GM12878 (cell line): ENCODE measurements around the gene KIF9. TPM values are rescaled to one million over a fixed set of nuclear protein-coding genes. Genes with fewer than 3 reads are reported as not detected.

ENCODE experiments used
- ATAC-seq: fragments of 200-7000 bp; cut with Tn5 transposase; 3 replicates; pipeline ENCODE4 v1.9.1; 2020; ENCODE audit warnings: mild to moderate bottlenecking, moderate library complexity
- BruUV-seq: library from RNA; stranded (reverse); fragments of 400-500 nt; replicated peaks from 2 replicates; lab custom pipeline; 2021; lab: Mats Ljungman, UMichigan
- CTCF ChIA-PET: fragments of 300-600 bp; sonication (Branson Sonifier 250); formaldehyde crosslinking; extraction: SDS; loops from one replicate; lab custom pipeline; 2021; ENCODE audit warnings: inconsistent platforms; lab: Yijun Ruan, JAX
- POLR2A ChIA-PET: fragments of 350-600 bp; formaldehyde crosslinking; extraction: SDS; loops from one replicate; lab custom pipeline; 2021; ENCODE audit warnings: inconsistent platforms; lab: Charles Lee
- RAD21 ChIA-PET: fragments of 300-600 bp; sonication (Branson Sonifier 250); formaldehyde crosslinking; loops from one replicate; lab custom pipeline; 2023; ENCODE audit warnings: antibody characterized with exemption; ENCODE audit not compliant: unreplicated experiment; lab: Charles Lee
- SMC1A ChIA-PET: fragments of 300-600 bp; sonication (Branson Sonifier 250); formaldehyde crosslinking; loops from one replicate; lab custom pipeline; 2023; ENCODE audit not compliant: unreplicated experiment, uncharacterized antibody; lab: Charles Lee
- DNase-seq: peaks from one replicate; pipeline ENCODE4 v3.0.0-alpha.2; 2011; ENCODE audit warnings: low read depth, low spot score
- FAIRE-seq: peaks from 3 replicates; lab custom pipeline; 2011; peaks lifted over from hg19 to GRCh38; lab: Jason Lieb, UNC
- H2AFZ ChIP-seq: 2 replicates; pipeline ENCODE4 v1.6.0; 2011; ENCODE audit warnings: low read depth, low read length, control low read depth; ENCODE audit not compliant: control insufficient read depth
- H3K27ac ChIP-seq: 2 replicates; pipeline ENCODE4 v1.5.1; 2011; ENCODE audit warnings: control low read depth; ENCODE audit not compliant: control insufficient read depth, insufficient read depth
- H3K27me3 ChIP-seq, 2 experiments: replicated peaks in 1 of 2; 2 replicates each; pipeline versions ENCODE4 v1.6.0 to v1.6.1; 2011; ENCODE audit warnings: low read length in 1 of 2; ENCODE audit not compliant: control insufficient read depth in 2 of 2, insufficient read depth in 2 of 2
- H3K36me3 ChIP-seq, 2 experiments: 2 replicates each; pipeline ENCODE4 v1.5.1; 2011; ENCODE audit warnings: low read length in 1 of 2; ENCODE audit not compliant: control insufficient read depth in 2 of 2, insufficient read depth in 2 of 2
- H3K4me1 ChIP-seq: 2 replicates; pipeline ENCODE4 v1.6.1; 2011; ENCODE audit warnings: mild to moderate bottlenecking, low read length, moderate library complexity, mixed read lengths; ENCODE audit not compliant: control insufficient read depth, insufficient read depth
- H3K4me2 ChIP-seq: 2 replicates; pipeline ENCODE4 v1.6.0; 2011; ENCODE audit warnings: control low read depth; ENCODE audit not compliant: control insufficient read depth, insufficient read depth
- H3K4me3 ChIP-seq: fragments of 200-600 bp; sonication (generic); 2 replicates; pipeline ENCODE4 v1.5.1; 2016
- H3K79me2 ChIP-seq: 2 replicates; pipeline ENCODE4 v1.6.0; 2011; ENCODE audit warnings: low read length; ENCODE audit not compliant: control insufficient read depth, insufficient read depth
- H3K9ac ChIP-seq: 2 replicates; pipeline ENCODE4 v1.8.0; 2011; ENCODE audit warnings: low read length, control low read depth, mixed read lengths; ENCODE audit not compliant: control insufficient read depth, insufficient read depth
- H3K9me3 ChIP-seq: replicated peaks from 3 replicates; pipeline ENCODE4 v1.5.1; 2011; ENCODE audit warnings: mild to moderate bottlenecking, low read length; ENCODE audit not compliant: control insufficient read depth, insufficient read depth
- H4K20me1 ChIP-seq: 2 replicates; pipeline ENCODE4 v1.6.0; 2011; ENCODE audit not compliant: control insufficient read depth, insufficient read depth
- ATF7 ChIP-seq: fragments of 450-650 bp; IDR thresholded peaks from 2 replicates; pipeline ENCODE4 v1.6.1; 2016; ENCODE audit warnings: low read depth, mild to moderate bottlenecking
- BMI1 ChIP-seq: fragments of 450-650 bp; IDR thresholded peaks from 2 replicates; pipeline ENCODE4 v1.6.1; 2016; ENCODE audit warnings: mild to moderate bottlenecking, moderate library complexity, borderline replicate concordance
- CBFB ChIP-seq: IDR thresholded peaks from 2 replicates; pipeline ENCODE4 v1.6.1; 2016; ENCODE audit warnings: antibody characterized with exemption, low read depth
- EED ChIP-seq: sonication (generic); IDR thresholded peaks from 2 replicates; pipeline ENCODE4 v1.6.1; 2016; ENCODE audit warnings: antibody characterized with exemption, low read depth
- FOXM1 ChIP-seq: IDR thresholded peaks from 2 replicates; pipeline ENCODE4 v1.6.1; 2012; ENCODE audit warnings: low read depth, mild to moderate bottlenecking, inconsistent platforms, low read length, moderate library complexity
- GABPA ChIP-seq: IDR thresholded peaks from 2 replicates; pipeline ENCODE4 v1.6.1; 2014; ENCODE audit warnings: antibody characterized with exemption, low read depth, mild to moderate bottlenecking, inconsistent platforms
- IKZF2 ChIP-seq, 2 experiments: fragments of 450-650 bp; IDR thresholded peaks; 2 replicates each; pipeline ENCODE4 v1.6.1; 2017; ENCODE audit warnings: mild to moderate bottlenecking in 2 of 2, moderate library complexity in 2 of 2
- MXI1 ChIP-seq: fragments of 150-350 bp; IDR thresholded peaks from 2 replicates; pipeline ENCODE4 v1.6.1; 2011; ENCODE audit warnings: low read depth, mild to moderate bottlenecking, inconsistent platforms, low read length, improper control_type of control experiment
- NBN ChIP-seq: fragments of 450-650 bp; IDR thresholded peaks from 2 replicates; pipeline ENCODE4 v1.6.1; 2016
- POLR2A ChIP-seq: IDR thresholded peaks from 2 replicates; pipeline ENCODE4 v1.6.1; 2011; ENCODE audit warnings: low read depth, mild to moderate bottlenecking, low read length
- SMARCA5 ChIP-seq: fragments of 450-650 bp; IDR thresholded peaks from 2 replicates; pipeline ENCODE4 v1.6.1; 2017; ENCODE audit warnings: mild to moderate bottlenecking
- SRF ChIP-seq, 2 experiments: IDR thresholded peaks; 2 replicates each; pipeline ENCODE4 v1.6.1; 2011; ENCODE audit warnings: low read depth in 2 of 2, low read length in 2 of 2, mild to moderate bottlenecking in 1 of 2, moderate library complexity in 1 of 2
- WGBS: methylation state at CpG from one replicate; pipeline ENCODE4 v1.1.6; 2016; ENCODE audit warnings: low lambda C conversion rate; ENCODE audit not compliant: insufficient replicate concordance, insufficient coverage; ENCODE audit errors: missing lambda C conversion rate; 5-methylcytosine and 5-hydroxymethylcytosine counted together
- in situ Hi-C: fragments of 300-500 bp; cut with MboI; formaldehyde crosslinking; loops from 9 replicates; pipeline ENCODE4 v1.14.3; 2018; ENCODE audit warnings: mixed read lengths
- intact Hi-C: fragments of 100-400 bp; cut with micrococcal nuclease; formaldehyde crosslinking; loops from one replicate; pipeline ENCODE4 v1.14.2; 2022; ENCODE audit not compliant: unreplicated experiment
- polyA plus RNA-seq, 11 experiments: library from polyadenylated mRNA; depleted of rRNA in 4 of 11; unstranded in 6 of 11; stranded (reverse) in 5 of 11; fragments of >200 nt; fragmentation: Nextera tagmentation in 4 of 11; fragmentation: Illumina TruSeq in 1 of 11; extraction: Ambion mirVana in 4 of 11; extraction: Trizol in 1 of 11; gene quantifications; 1 replicate in 1 of 11; 2 replicates in 10 of 11; pipeline versions ENCODE4 v1.2.1 to v1.2.3, GENCODE V29; 2011 to 2016; ENCODE audit warnings: inconsistent platforms in 2 of 11, missing spikeins in 2 of 11, low read depth in 1 of 11
- total RNA-seq, 4 experiments: library from RNA; depleted of rRNA in 3 of 4; stranded (reverse); fragments of >200 nt in 3 of 4; fragmentation: Illumina TruSeq in 1 of 4; extraction: Trizol in 1 of 4; gene quantifications; 2 replicates each; pipeline versions ENCODE4 v1.2.1 to v1.2.3, GENCODE V29; 2013 to 2021
- TF ChIP-seq, protein P1 (sequence below): fragments of 450-650 bp; formaldehyde crosslinking; IDR thresholded peaks from 2 replicates; pipeline ENCODE4 v1.4.0; 2020; ENCODE audit warnings: mild to moderate bottlenecking, moderate library complexity
- TF ChIP-seq, protein P2 (sequence below): fragments of 450-650 bp; IDR thresholded peaks from 2 replicates; pipeline ENCODE4 v1.6.1; 2014; ENCODE audit warnings: mild to moderate bottlenecking
- TF ChIP-seq, protein P3 (sequence below): fragments of 450-650 bp; IDR thresholded peaks from 2 replicates; pipeline ENCODE4 v1.6.1; 2017; ENCODE audit warnings: mild to moderate bottlenecking, moderate library complexity

Gene KIF9
- total and polyA plus RNA-seq, 10 of the 15 experiments (the other 5 are each of a cell fraction or from before 2014, with no cell fraction given) = 3.0 to 10.2 (median 5.9) TPM

DNA sequence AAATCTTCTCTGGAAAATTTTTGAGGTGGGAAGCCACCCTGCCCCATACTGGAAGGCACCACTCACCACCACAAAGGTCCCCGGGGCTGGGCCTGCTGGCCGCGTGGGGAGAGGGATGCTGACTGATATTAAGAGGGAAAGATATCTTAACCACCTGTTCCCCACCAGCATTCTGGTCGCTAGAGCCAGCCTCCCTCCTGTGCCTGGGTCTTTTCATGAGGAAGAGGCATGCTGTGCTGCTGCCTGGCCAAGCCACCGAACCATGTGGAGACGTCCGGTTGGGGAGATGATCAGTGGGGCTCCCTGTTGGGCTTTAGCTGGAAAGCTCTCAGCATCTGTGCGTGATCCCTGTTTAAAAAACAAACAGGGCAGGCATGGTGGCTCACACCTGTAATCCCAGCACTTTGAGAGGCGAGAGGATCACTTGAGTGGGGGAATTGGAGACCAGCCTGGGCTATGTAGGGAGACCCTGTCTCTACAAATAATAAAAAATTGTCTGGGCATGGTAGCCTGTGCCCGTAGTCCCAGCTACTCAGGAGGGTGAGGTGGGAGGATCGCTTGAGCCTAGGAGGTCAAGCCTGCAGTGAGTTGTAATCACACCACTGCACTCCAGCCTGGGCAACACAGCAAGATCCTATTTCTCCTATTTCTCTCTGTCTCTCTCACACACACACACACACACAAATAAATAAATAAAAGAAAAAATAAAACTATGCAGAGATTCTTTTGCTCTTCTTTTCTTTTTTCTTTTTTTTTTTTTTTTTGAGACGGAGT is 1.2 kb upstream of the KIF9 start:
- H3K27ac ChIP-seq = peak overlapping the region; percentile 68
- intact Hi-C loops = loop anchor here (2.0 to 10.0 kb wide), 2 partner anchors 91 to 121 kb away; no protein-coding TSS in a partner anchor
- 5% methylated on average over 11 of the region's 12 CpGs for WGBS
- peaks cover 12% of the 10 kb centered on the region for H3K4me1 ChIP-seq
- POLR2A ChIA-PET = interaction anchor here (0.7 to 2.0 kb wide), 3 partner anchors 8 to 28 kb away, joined by 3 to 15 read pairs (median 5); no protein-coding TSS in a partner anchor
- H3K4me2 ChIP-seq = peak overlapping the region; percentile 73
- H3K9ac ChIP-seq = peak overlapping the region; percentile 78
- ATAC-seq (peak; percentile 34), DNase-seq (no peak), FAIRE-seq (no peak)
- CTCF ChIA-PET = interaction anchor here (0.9 to 3.9 kb wide), 4 partner anchors 8 to 120 kb away, joined by 3 to 21 read pairs (median 8); partner anchors contain the start of gene SETD2
- RAD21 ChIA-PET = interaction anchor here (0.7 to 3.2 kb wide), 6 partner anchors 7 to 120 kb away, joined by 3 to 14 read pairs (median 4); partner anchors contain the start of gene SETD2
- in situ Hi-C loops = no loop called here
- peaks cover 55% of the 10 kb centered on the region for H3K79me2 ChIP-seq
- H3K9me3 ChIP-seq = no peaks in the 10 kb centered on the region
- H2AFZ ChIP-seq = no peak overlapping the region
- BruUV-seq = TSS peak; percentile 90
- peak overlapping the region; percentile 95 for H3K4me3 ChIP-seq
- no peaks in the 10 kb centered on the region for H4K20me1 ChIP-seq
- H3K27me3 ChIP-seq = no peaks in the 10 kb centered on the region
- no peaks in the 10 kb centered on the region; a peak in 2 of 4 replicates for H3K36me3 ChIP-seq
- SMC1A ChIA-PET = interaction anchor here (0.9 to 2.4 kb wide), 5 partner anchors 9 to 65 kb away, joined by 3 to 30 read pairs (median 4); no protein-coding TSS in a partner anchor
- TF ChIP-seq, protein P1, sequence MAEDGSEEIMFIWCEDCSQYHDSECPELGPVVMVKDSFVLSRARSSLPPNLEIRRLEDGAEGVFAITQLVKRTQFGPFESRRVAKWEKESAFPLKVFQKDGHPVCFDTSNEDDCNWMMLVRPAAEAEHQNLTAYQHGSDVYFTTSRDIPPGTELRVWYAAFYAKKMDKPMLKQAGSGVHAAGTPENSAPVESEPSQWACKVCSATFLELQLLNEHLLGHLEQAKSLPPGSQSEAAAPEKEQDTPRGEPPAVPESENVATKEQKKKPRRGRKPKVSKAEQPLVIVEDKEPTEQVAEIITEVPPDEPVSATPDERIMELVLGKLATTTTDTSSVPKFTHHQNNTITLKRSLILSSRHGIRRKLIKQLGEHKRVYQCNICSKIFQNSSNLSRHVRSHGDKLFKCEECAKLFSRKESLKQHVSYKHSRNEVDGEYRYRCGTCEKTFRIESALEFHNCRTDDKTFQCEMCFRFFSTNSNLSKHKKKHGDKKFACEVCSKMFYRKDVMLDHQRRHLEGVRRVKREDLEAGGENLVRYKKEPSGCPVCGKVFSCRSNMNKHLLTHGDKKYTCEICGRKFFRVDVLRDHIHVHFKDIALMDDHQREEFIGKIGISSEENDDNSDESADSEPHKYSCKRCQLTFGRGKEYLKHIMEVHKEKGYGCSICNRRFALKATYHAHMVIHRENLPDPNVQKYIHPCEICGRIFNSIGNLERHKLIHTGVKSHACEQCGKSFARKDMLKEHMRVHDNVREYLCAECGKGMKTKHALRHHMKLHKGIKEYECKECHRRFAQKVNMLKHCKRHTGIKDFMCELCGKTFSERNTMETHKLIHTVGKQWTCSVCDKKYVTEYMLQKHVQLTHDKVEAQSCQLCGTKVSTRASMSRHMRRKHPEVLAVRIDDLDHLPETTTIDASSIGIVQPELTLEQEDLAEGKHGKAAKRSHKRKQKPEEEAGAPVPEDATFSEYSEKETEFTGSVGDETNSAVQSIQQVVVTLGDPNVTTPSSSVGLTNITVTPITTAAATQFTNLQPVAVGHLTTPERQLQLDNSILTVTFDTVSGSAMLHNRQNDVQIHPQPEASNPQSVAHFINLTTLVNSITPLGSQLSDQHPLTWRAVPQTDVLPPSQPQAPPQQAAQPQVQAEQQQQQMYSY (CRISPR knock-in tag) = no peak
- TF ChIP-seq CBFB (0 out of 2 replicates have a peak, but pooled peaks have one; percentile 36), BMI1 (no peak), FOXM1 (no peak), NBN (no peak), POLR2A (peak; percentile 41; the same call in 1 of the 2 replicates), SRF (IDR thresholded peaks at IDR 0.05; ENCODE audit: low read depth in 2 of 2, low read length in 2 of 2) (peak; percentile 78 to 84), SMARCA5 (0 out of 2 replicates have a peak, but pooled peaks have one; percentile 33), IKZF2 (IDR thresholded peaks at IDR 0.05) (0 out of 4 replicates have a peak, but pooled peaks of 1 of the 2 experiments have one; percentile 17), ATF7 (no peak), MXI1 (0 out of 2 replicates have a peak, but pooled peaks have one; percentile 35), EED (peak; percentile 44), GABPA (no peak)
- TF ChIP-seq, protein P2, sequence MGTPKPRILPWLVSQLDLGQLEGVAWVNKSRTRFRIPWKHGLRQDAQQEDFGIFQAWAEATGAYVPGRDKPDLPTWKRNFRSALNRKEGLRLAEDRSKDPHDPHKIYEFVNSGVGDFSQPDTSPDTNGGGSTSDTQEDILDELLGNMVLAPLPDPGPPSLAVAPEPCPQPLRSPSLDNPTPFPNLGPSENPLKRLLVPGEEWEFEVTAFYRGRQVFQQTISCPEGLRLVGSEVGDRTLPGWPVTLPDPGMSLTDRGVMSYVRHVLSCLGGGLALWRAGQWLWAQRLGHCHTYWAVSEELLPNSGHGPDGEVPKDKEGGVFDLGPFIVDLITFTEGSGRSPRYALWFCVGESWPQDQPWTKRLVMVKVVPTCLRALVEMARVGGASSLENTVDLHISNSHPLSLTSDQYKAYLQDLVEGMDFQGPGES = no peak
- TF ChIP-seq, protein P3, sequence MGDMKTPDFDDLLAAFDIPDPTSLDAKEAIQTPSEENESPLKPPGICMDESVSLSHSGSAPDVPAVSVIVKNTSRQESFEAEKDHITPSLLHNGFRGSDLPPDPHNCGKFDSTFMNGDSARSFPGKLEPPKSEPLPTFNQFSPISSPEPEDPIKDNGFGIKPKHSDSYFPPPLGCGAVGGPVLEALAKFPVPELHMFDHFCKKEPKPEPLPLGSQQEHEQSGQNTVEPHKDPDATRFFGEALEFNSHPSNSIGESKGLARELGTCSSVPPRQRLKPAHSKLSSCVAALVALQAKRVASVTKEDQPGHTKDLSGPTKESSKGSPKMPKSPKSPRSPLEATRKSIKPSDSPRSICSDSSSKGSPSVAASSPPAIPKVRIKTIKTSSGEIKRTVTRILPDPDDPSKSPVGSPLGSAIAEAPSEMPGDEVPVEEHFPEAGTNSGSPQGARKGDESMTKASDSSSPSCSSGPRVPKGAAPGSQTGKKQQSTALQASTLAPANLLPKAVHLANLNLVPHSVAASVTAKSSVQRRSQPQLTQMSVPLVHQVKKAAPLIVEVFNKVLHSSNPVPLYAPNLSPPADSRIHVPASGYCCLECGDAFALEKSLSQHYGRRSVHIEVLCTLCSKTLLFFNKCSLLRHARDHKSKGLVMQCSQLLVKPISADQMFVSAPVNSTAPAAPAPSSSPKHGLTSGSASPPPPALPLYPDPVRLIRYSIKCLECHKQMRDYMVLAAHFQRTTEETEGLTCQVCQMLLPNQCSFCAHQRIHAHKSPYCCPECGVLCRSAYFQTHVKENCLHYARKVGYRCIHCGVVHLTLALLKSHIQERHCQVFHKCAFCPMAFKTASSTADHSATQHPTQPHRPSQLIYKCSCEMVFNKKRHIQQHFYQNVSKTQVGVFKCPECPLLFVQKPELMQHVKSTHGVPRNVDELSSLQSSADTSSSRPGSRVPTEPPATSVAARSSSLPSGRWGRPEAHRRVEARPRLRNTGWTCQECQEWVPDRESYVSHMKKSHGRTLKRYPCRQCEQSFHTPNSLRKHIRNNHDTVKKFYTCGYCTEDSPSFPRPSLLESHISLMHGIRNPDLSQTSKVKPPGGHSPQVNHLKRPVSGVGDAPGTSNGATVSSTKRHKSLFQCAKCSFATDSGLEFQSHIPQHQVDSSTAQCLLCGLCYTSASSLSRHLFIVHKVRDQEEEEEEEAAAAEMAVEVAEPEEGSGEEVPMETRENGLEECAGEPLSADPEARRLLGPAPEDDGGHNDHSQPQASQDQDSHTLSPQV = no peak
